Measurements from ENCODE around the gene CA12.

- TF ChIP-seq CTCF (IDR thresholded peaks at IDR 0.05): no peak
- no peak for TF ChIP-seq POLR2A (IDR thresholded peaks at IDR 0.05)
These were observed 26.9 kb upstream of the CA12 start for GRCh38 chr15:63408524-63408923.
